ENCODE measurements around the gene DEGS1. TPM values are rescaled to one million over a fixed set of nuclear protein-coding genes. Genes with fewer than 3 reads are reported as not detected.

DEGS1 gene
- total RNA-seq, 1 experiment from 2014 or later = 59.8 TPM

DNA sequence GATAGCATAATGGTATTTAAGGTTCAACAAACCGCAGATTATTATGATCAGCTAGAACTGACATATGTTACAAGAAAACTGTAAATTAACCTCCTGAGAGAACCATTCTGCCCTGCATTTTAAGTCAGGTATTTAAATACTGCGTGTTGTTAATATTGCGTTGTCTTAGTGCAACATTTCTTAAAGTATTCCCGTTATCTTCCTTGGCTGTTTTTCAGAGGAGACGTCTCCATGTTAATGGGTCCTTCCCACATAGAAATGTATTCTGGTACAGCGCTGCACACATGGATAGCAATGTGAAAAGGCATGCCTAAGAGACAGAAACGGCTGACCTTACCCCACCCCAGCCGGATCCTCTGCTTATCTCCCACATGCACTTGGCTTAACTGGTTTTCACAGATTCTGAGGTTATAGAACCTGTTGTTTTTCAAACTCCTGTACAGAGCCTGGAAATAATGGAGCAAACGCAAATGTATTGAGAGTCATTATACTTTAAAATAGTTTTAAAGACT lies 22.8 kb upstream of the DEGS1 start:
- Histone ChIP-seq H3K4ac (ENCODE audit: low read depth, low read length) (no peak overlapping the region), H4K91ac (ENCODE audit: insufficient read length, low read depth, low read length) (no peak overlapping the region), H3K56ac (ENCODE audit: insufficient read length, low read depth, low read length) (no peak overlapping the region), H3K9ac (ENCODE audit: extremely low read depth, insufficient read length, low read length) (no peak overlapping the region), H3K79me2 (ENCODE audit: insufficient read depth, low read length) (no peaks in the 10 kb centered on the region), H2BK15ac (ENCODE audit: low read depth, low read length) (no peak overlapping the region), H4K5ac (ENCODE audit: insufficient read length, low read depth, low read length) (no peak overlapping the region), H2BK5ac (ENCODE audit: insufficient read length, low read length) (no peak overlapping the region), H2AK5ac (ENCODE audit: insufficient read length, low read length) (no peak overlapping the region), H3K4me1 (ENCODE audit: insufficient read depth, low read length) (no peaks in the 10 kb centered on the region; the same call in none of the 2 replicates), H3K79me1 (ENCODE audit: insufficient read depth, low read depth, low read length, poor library complexity, severe bottlenecking) (no peaks in the 10 kb centered on the region), H3K27me3 (ENCODE audit: insufficient read depth, low read length) (no peaks in the 10 kb centered on the region), H3K14ac (ENCODE audit: insufficient read depth, low read length) (no peak overlapping the region), H3K23me2 (ENCODE audit: insufficient read length, low read depth, low read length, poor library complexity, severe bottlenecking) (no peaks in the 10 kb centered on the region), H3K23ac (ENCODE audit: insufficient read length, low read depth, low read length) (no peak overlapping the region), H3K4me2 (ENCODE audit: insufficient read depth, insufficient read length, low read length) (no peak overlapping the region), H3K9me3 (ENCODE audit: control insufficient read depth, low read depth, low read length) (no peaks in the 10 kb centered on the region), H2BK12ac (ENCODE audit: insufficient read length, low read depth, low read length) (no peak overlapping the region), H4K20me1 (ENCODE audit: control insufficient read depth, insufficient read depth, insufficient read length) (no peaks in the 10 kb centered on the region), H2AFZ (ENCODE audit: low read length) (no peak overlapping the region), H4K8ac (replicated peaks; ENCODE audit: insufficient read length, low read depth, low read length) (no peak overlapping the region), H3T11ph (ENCODE audit: low read length) (no peak overlapping the region), H3K18ac (ENCODE audit: insufficient read length, low read depth, low read length) (no peak overlapping the region), H2BK20ac (ENCODE audit: low read depth, low read length, poor library complexity, severe bottlenecking) (no peak overlapping the region), H2BK120ac (ENCODE audit: low read depth, low read length, poor library complexity, severe bottlenecking) (no peak overlapping the region), H3K27ac (ENCODE audit: insufficient read length, low read depth, low read length) (no peak overlapping the region)
- H3K4me1 Mint-ChIP-seq = peaks cover 18 to 19% of the 10 kb centered on the region in 2 experiments
- H3K27me3 Mint-ChIP-seq (ENCODE audit: low read depth) = no peaks in the 10 kb centered on the region
- H3K4me3 Mint-ChIP-seq = no peak overlapping the region
- no peak for DNase-seq
- peak overlapping the region in 1 of 3 experiments; percentile 85; a peak in 2 of 7 replicates for H3K27ac Mint-ChIP-seq
- H3K36me3 Mint-ChIP-seq (ENCODE audit: insufficient read depth in 1 of 3, low read depth in 3 of 3) = peaks cover 27 to 49% (median 45%) of the 10 kb centered on the region in 3 experiments
- WGBS (ENCODE audit: extremely low coverage, insufficient read length, low lambda C conversion rate) = no CpG with 5 or more reads among the region's 9 CpGs
- no peaks in the 10 kb centered on the region; a peak in 1 of 5 replicates for H3K9me3 Mint-ChIP-seq
- TF ChIP-seq, protein P1, sequence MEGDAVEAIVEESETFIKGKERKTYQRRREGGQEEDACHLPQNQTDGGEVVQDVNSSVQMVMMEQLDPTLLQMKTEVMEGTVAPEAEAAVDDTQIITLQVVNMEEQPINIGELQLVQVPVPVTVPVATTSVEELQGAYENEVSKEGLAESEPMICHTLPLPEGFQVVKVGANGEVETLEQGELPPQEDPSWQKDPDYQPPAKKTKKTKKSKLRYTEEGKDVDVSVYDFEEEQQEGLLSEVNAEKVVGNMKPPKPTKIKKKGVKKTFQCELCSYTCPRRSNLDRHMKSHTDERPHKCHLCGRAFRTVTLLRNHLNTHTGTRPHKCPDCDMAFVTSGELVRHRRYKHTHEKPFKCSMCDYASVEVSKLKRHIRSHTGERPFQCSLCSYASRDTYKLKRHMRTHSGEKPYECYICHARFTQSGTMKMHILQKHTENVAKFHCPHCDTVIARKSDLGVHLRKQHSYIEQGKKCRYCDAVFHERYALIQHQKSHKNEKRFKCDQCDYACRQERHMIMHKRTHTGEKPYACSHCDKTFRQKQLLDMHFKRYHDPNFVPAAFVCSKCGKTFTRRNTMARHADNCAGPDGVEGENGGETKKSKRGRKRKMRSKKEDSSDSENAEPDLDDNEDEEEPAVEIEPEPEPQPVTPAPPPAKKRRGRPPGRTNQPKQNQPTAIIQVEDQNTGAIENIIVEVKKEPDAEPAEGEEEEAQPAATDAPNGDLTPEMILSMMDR (conservative IDR thresholded peaks at IDR 0.05) = no peak
